HG02943 (cell line): ENCODE results near the gene COL5A3.
"Not testable (repeated sequence)": the region's sequence is repeated elsewhere in the genome, so short reads cannot be mapped to it uniquely, and the experiment has no call there.

Experiments
- ATAC-seq: cut with Tn5 transposase; IDR thresholded peaks from one replicate; pipeline ENCODE4 v1.9.1; 2021; ENCODE audit warnings: mild to moderate bottlenecking, low read depth, moderate library complexity; ENCODE audit not compliant: unreplicated experiment

COL5A3 gene

DNA sequence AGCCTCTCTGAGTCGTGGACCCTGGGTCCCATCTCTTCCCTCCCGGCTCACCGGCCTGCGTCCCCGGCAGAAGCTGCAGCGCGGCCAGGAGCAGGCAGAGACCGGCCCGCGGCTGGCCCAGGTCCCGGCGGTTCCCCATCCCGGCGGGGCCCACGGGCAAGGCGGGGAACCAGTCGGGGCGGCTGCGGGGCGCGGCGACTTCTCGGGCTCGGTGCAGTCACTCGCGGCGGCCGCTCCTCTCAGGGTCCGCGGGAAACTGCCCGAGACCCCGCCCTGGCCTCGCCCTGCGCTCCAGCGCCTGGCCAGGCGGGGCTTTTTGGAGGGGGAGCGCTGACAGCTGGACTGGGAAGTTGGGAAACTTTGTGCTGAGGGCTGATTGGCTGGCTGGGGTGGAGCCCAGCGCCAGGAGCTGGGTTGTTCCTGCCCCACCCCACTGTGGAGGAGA, at the start of gene COL5A3:
Gene COL5A3 (minus strand): TSS at position 258 of the 445 bp plus-strand sequence. CDS start 119 bp downstream, at position 139.
- ATAC-seq, result no peak

DNA sequence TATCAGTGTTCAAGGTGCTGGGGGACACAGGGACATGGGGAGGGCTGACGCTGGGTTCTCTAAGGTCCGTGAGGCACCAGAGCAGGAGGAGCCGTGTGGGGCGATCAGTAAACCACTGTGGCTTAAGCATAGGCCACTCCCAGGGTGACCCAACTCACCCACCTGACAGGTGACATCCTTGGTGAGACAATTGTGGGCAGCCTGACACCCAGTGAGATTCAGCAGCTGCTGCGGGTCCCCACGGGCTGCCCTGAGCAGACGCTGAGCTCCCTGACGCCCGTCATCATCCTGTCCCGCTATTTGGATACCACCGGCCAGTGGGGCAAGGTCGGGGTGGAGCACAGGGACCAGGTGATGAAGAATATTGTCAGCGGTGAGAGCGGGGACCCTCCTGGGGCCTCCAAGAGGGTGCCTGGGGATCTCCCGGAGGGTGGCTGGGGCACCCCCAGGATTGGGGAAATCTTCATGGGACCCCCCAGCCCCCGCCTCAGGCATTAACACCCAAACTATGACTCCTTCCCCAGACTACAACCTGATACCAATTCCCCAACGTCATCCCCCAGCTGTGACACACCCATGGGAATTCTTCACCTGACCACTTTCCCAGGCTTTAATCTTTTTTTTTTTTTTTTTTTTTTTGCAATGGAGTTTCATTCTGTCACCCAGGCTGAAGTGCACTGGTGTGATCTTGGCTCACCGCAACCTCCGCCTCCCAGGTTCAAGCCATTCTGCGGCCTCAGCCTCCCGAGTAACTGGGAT, 42.5 kb upstream of the COL5A3 start:
- ATAC-seq, result no peak

DNA sequence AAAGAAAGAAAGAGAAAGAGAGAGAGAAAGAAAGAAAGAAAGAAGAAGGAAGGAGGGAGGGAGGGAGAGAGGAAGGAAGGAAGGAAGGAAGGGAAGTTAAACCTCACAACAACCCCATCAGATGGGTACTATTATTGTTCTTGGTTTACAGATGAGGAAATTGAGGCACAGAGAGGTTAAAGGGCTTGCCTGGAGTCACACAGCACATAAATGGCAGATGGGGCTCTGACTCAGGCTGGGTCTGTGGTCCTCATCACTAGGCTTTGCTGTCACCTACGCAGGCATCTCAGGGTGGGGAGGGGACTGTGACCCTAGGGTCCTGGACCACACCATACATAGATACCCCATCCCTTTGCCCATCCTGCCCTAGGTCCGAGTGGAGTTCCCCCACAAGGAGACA, 39.3 kb upstream of the COL5A3 start:
- ATAC-seq, result no peak

DNA sequence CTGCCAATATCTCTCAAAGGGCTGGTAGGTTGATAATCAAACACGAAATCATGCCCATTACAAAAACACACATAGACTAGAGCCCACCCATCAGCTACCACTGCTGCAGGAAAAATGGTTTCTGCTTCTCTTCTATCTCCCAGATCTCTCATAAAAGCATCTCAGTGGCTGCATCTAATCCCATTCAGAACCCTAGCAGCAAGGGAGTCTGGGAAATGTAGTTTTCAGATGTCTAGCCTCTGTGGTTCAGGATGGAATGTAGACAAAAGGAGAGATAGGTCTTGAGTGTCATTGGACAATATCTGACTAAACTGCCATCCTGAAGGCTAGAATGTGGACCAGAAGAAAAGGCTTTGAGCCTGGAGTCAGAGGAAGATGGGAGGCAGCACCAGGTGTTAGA, 35.1 kb upstream of the COL5A3 start:
- ATAC-seq, result no peak

DNA sequence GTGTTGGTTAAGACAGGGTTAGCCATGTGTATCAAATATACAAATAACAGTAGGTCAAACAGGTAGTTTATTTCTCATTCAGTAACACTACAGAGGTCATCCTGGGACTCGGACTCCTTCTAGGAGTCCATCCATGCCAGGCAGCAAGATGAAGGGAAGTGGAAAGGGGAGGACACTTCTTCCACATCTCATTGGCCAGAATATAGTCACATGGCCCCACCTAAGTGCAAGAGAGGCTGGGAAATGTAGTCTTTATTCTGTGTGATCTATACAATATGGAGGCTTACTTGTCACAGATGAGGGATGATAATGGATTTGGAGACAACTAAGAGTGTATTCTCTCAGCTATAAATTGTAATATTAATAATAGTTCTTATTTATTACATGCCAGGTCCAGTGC, 34.1 kb upstream of the COL5A3 start:
- ATAC-seq, result no peak

DNA sequence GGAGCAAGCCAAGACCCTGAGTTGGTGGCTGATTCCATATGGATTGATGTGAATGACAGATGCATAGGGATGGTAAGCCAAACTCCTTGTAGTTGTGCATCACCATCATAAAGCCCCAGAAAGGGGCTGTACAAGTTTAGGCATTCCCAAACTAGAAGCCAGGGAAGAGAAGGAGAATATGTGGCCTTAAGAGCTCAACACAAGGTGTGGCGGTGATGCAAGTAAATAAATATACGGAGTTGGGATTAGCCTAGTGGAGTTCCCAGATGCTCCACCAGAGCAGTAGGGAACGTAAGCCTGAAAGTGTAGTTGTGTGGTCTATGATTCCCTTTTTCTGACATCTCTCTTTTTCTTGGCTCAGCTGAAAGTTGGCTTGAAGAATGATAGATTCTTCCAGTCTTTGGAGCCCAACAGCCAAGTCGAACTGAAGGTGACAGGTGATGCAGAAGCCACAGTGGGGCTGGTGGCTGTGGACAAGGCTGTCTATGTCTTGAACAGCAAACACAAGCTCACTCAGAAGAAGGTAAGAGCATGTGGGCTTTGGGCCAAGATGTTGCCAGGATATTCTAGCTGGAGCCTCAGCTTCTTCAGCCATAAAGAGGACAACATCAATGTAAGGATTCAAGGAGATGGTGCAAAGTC, 33.1 kb upstream of the COL5A3 start:
- ATAC-seq, result no peak

DNA sequence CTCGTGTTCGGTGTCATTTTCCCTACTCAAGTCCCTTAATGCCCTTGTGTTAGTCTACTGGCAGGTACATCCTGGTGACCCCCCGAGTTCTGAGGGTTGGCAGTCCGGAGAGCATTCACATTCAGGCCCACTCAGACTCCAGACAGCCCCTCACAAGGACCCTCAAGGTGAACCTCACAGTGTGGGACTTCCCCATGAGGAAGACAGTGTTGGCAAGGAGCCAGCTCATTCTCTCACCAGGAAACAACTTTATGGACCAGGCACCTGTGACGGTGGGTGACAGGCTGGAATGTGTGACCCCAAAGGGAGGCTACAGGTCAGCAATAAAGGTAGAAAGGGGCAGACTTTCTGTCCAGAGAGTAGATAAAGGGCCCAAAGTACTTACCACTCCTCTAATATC, 27.5 kb upstream of the COL5A3 start:
- ATAC-seq, result no peak

DNA sequence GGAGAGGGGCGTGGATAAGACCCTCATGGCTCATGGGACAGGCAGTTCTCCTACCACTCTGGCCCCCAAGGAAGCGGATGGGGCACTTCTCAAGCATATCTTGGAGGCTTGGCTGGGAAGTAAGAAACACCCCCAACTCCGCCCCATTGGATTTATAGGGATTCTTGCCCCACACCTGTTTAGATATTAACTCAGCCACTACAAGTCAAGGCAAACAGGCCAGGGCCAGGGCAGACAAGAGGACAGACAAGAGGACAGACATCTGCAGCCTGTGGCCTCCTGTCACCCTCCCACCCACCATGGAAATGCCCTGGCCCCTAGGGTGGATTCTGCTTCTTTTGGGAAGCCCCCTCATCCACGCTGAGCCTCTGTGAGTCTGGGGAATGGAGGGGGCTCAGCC, 27.1 kb upstream of the COL5A3 start:
- ATAC-seq, result no peak

DNA sequence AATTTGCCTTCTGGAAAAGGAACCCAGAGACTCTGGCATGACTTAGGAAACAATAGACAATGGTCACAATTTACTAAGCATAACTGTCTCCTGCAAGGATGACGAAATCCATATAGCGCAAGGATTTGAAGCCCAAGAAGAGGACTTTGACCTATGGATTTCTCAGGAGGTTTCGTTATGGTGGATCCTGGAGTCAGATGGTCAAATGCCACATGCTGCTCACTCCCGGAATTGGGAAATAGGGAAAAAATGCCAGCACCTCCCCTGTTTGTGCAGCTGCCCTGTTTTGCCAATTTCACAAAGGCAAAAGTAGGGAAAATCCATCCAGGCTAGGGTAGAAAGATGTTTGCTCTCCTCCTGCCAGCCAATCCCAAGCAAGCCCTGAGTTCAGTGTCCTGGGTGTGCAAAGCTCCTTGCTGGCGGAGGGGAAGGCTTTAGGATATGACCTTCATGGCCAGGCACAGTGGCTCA, 26.3 kb upstream of the COL5A3 start:
- no peak for ATAC-seq

DNA sequence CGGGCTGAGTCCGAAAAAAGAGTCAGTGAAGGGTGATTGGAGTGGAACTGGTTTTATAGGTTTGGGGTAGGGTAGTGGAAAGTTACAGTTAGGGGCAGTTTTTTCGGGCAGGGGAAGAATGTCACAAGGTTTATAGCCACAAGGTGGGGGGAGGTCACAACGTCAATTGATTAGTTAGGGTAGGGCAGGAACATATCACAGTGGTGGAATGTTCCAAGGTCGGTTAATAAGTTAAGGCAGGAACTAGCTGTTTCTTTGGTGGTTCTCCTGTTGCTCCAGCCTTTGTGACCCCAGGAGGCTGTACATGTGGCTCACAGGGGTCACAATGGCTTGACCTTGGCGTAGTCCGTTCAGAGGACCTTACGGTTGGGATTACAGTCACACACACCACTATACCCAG, 23.3 kb upstream of the COL5A3 start:
- no peak for ATAC-seq

DNA sequence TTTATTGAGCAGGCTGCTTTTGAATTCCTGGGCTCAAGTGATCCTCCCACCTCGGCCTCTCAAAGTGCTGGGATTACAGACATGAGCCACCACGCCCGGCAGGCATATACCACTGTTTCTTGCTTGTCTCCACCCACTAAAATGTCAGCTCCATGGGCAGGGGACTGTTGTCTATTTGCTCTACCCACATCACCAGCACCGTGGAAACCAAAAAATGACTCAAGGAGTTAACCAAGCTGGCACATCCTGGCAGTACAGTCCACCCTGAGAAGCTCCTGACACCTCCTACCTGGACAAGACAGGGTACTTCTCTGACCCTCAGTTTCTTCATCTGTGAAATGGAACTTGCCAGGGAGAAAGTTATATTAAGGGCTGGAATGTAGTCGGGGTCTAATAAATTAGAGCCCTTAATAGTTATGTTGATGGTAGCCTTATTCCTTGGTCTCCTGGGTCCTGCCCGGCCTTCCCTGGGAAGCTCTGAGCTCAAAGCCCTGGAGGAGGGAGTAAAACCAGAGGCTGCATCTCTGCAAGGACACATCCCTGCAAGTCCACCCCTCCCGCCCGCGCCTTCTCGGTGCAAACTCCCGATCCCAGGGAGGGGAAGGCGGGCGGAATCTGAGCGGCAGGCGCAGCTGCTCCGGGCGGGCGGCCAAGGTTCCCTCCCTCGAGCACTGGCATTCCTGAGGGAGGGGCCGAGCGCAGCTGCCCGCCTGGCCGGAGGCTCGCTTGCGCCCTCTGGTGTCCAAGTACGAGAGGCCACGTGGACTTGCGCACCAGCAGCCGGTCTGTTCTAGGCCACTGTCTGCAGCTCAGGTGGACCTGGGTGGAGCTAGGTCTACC, 17.1 kb upstream of the COL5A3 start:
- ATAC-seq, result no peak

DNA sequence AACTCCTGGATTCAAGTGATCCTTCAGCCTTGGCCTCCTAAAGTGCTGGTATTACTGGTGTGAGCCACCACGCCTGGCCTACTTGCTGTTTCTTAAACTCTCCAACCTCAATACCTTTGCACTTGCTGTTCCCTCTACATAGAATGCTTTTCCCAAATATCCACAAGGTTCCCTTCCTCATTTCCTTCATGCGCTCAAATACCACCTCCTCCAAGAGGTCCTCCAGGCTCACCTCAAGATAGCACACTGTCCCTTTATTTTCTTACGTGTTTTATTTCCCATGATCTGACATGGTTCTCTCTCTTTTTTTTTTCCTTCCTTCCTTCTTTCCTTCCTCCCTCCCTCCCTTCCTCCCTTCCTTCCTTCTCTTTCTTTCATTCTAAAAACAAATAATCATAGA, 16.4 kb upstream of the COL5A3 start:
- no peak for ATAC-seq

DNA sequence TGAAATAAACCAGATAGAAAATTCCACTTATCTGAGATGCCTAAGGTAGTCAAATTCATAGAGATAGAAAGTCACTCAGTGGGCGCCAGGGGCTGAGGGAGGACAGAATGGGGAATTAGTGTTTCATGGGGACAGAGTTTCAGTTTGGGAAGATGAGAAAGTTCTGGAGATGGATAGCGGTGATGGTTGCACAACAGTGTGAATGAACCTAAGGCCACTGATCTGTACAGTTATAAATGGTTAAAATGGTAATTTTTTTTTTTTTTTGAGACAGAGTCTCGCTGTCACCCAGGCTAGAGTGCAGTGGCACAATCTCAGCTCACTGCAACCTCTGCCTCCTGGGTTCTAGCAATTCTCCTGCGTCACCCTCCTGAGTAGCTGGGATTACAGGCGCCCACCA, 12.8 kb upstream of the COL5A3 start:
- ATAC-seq, result not testable (repeated sequence)

DNA sequence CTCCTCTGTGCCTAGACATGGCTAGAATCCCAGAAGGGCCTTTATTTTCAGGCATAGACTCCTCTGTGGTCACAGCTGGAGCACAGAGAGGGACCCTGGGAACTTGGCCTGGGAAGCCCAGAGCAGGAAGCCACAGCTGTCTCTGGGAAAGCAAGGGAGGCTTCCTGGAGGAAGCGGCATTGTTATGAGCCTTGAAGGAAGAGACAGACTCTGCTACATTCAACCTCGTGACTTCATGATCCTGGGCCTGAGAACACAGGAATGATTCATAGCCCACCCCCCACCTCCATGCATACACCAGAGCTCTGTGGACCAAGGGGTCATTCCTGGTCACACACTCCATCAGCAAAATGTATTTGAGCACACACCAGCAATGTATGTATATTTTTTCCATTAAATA, 11.6 kb upstream of the COL5A3 start:
- ATAC-seq, result no peak

DNA sequence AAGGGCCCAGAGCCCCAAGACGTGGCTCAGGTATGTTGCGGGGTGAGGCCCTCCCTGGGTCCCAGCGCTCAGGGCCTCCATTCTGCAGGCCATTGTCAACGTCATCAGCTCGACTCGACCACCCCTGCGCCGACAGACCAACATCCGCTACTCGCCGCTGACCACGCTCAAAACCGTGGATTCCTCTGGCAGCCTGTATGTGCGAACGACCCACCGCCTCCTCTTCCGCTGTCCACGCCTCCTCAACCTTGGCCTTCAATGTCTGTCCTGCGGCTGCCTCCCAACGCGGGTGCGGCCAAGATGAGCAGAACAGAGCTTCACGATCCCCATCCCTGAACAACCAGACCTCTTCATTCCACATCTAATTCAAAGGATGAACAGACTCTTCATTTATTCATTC, 11.1 kb upstream of the COL5A3 start:
- ATAC-seq, result no peak

DNA sequence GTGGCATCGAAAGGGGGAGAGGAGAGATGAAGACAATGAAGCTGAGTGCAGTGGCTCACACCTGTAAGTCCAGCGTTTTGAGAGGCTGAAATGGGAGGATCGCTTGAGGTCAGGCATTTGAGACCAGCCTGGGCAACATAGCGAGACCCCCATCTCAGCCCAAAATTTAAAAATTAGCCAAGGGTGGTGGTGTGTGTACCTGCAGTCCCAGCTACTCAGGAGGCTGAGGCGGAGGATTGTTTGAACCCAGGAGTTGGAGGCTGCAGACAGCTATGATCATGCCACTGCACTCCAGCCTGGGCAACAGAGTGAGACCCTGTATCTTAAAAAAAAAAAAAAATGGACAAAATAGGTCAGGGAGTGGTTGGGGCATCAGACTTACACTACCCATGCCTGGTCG, 10.5 kb upstream of the COL5A3 start:
- no peak for ATAC-seq

DNA sequence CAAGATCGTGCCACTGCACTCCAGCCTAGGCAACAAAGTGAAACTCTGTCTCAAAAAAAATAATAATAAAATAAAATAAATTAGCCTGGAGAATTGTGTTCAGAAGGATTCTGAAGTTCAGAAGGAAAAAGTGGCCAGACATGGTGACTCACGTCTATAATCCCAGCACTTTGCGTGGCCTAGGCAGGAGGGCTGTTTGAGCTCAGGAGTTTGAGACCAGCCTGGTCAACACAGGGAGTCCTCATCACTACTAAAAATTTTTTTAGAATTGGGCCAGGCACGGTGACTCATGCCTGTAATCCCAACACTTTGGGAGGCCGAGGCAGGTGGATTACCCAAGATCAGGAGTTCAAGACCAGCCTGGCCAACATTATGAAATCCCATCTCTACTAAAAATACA, 8.9 kb upstream of the COL5A3 start:
- ATAC-seq, result no peak

DNA sequence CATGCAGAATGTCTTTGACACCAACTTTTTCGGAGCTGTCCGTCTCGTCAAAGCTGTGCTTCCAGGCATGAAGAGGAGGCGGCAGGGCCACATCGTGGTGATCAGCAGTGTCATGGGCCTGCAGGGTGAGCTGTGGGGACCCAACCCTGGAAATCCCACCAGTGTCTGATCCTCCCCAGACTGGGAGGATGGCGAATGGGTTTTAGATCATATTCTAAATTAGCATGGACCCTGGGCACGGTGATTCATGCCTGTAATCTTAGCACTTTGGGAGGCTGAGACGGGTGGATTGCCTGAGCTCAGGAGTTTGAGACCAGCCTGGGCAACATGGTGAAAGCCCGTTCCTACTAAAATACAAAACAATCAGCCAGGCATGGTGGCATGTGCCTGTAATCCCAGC, 8.5 kb upstream of the COL5A3 start:
- no peak for ATAC-seq

DNA sequence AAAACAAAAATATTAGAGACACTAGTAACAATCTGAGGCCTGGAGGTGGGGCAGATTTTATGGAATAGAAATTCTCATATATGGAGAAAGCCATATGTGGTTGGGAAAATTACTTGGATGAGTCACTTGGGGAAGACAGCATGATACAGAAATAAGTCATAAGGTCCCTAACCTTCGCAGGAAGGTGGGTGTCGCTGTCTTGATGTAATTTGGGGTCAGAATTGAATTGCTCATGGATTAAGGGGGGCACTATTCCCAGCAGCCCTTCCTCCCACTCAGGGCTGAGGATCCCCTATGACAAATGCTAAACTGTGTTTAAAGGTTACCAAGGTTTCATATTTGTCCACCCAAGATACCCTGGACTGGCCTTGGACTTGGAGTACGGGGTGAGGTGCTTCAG, 8.0 kb upstream of the COL5A3 start:
- ATAC-seq, result no peak

DNA sequence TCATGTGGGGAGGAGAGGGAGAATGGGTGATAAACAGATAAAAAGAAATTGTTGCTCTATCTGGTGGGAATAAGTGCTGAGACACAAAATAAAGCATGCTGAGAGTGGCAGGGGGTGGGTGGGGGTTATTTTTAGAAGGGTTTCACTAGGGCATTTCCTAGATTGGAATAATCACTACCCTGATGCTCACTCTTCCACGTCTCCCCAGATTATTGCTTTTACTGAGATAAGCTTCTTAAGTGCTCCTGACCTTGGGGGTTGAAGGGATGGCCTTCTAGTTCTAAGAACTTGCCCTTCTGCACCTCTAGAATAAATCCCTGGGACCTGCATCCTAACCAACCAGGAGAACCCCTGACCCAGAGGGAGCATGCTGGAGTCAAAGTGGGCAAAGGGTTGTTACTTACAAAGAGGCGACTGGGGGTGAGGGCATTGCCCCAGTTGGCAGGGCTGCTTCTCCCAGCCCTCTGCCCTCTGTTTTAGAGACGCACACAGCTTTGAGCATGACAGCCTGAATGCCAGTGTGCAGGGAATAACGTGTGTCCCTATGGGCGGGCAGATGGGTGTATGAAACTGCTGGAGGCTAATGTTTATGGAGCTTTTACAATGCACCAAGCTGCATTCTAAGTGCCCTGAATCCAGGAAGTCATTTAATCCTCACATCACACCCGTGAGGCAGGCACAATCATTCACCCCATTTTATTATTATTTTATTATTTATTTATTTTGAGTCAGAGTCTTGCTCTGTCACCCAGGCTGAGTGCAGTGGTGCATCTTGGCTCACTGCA, 3.7 kb upstream of the COL5A3 start:
- ATAC-seq, result no peak
